ENCODE data around the gene EIF4ENIF1. TPM values are rescaled to one million over a fixed set of nuclear protein-coding genes. Genes with fewer than 3 reads are reported as not detected.
"Not testable (repeated sequence)": the region's sequence is repeated elsewhere in the genome, so short reads cannot be mapped to it uniquely, and the experiment has no call there.

EIF4ENIF1 gene
- total RNA-seq, 4 donors from 2014 or later, result 10.1 to 19.6 (median 15.1) TPM

- no peaks in the 10 kb centered on the region for H3K27me3 ChIP-seq
- no peaks in the 10 kb centered on the region for H3K36me3 ChIP-seq
- peak overlapping the region; percentile 65 to 77 (median 67) for H3K27ac ChIP-seq
- in situ Hi-C loops (cut with MboI; ENCODE audit: low sequenced_read_pairs in 4 of 4), result no loop called here
- ATAC-seq (no peak), DNase-seq (no peak)
- peaks cover 18 to 27% of the 10 kb centered on the region in 2 donors for H3K4me1 ChIP-seq
- TF ChIP-seq POLR2A (IDR thresholded peaks at IDR 0.05) (no peak), CTCF (IDR thresholded peaks at IDR 0.05 in 4 of 5, conservative IDR thresholded peaks at IDR 0.05 in 1 of 5) (no peak)
- intact Hi-C loops (cut with DNase I; ENCODE audit: low total_unique reads), result loop anchor here (5.0 kb wide), 1 partner anchor 203 kb away; the partner anchor contains the start of gene PIK3IP1
- no peaks in the 10 kb centered on the region for H3K9me3 ChIP-seq
- peak overlapping the region; percentile 70 to 96 (median 82) for H3K4me3 ChIP-seq
These were observed 5.7 kb upstream of the EIF4ENIF1 start for GRCh38 chr22:31495343-31495742.

- in situ Hi-C loops (cut with MboI; ENCODE audit: low sequenced_read_pairs in 4 of 4); ATAC-seq; H3K9me3 ChIP-seq; H3K36me3 ChIP-seq; H3K4me3 ChIP-seq; DNase-seq; H3K27me3 ChIP-seq: not testable (repeated sequence)
- intact Hi-C loops (cut with DNase I; ENCODE audit: low total_unique reads), result loop anchor here (5.0 kb wide), 3 partner anchors 139 to 259 kb away; partner anchors contain the start of genes DEPDC5, PATZ1 and PRR14L
- Histone ChIP-seq H3K27ac (peak overlapping the region; percentile 62 to 95 (median 71)), H3K4me1 (peaks cover 24 to 32% of the 10 kb centered on the region in 2 donors)
These were observed 3.7 kb upstream of the EIF4ENIF1 start for GRCh38 chr22:31493355-31493754.

GRCh38 chr22:31492151-31492550 is 2.5 kb upstream of the EIF4ENIF1 start:
- no peak for ATAC-seq
- in situ Hi-C loops (cut with MboI; ENCODE audit: low sequenced_read_pairs in 4 of 4), result no loop called here

GRCh38 chr22:31491218-31491962 is 1.7 kb upstream of the EIF4ENIF1 start:
- peak overlapping the region; percentile 86 to 99 (median 94) for H3K27ac ChIP-seq
- DNase-seq (no peak), ATAC-seq (no peak)
- H3K4me3 ChIP-seq, result peak overlapping the region in 3 of 4 donors; percentile 61 to 80 (median 67)
- in situ Hi-C loops (cut with MboI; ENCODE audit: low sequenced_read_pairs in 4 of 4), result no loop called here
- H3K36me3 ChIP-seq, result peaks cover 0 to 20% of the 10 kb centered on the region in 2 donors
- intact Hi-C loops (cut with DNase I; ENCODE audit: low total_unique reads), result loop anchor here (5.0 kb wide), 3 partner anchors 141 to 261 kb away; partner anchors contain the start of genes DEPDC5, PATZ1 and PRR14L
- peaks cover 28 to 39% of the 10 kb centered on the region in 2 donors for H3K4me1 ChIP-seq
- TF ChIP-seq CTCF (IDR thresholded peaks at IDR 0.05 in 4 of 5, conservative IDR thresholded peaks at IDR 0.05 in 1 of 5) (no peak), POLR2A (IDR thresholded peaks at IDR 0.05) (no peak)
- H3K9me3 ChIP-seq, result no peaks in the 10 kb centered on the region
- no peaks in the 10 kb centered on the region for H3K27me3 ChIP-seq

More at GRCh38 chr22:31492151-31492550, 2.5 kb upstream of the EIF4ENIF1 start:
- Histone ChIP-seq H3K9me3 (no peaks in the 10 kb centered on the region), H3K27ac (peak overlapping the region; percentile 86 to 99 (median 94)), H3K4me1 (peaks cover 32 to 39% of the 10 kb centered on the region in 2 donors), H3K27me3 (no peaks in the 10 kb centered on the region), H3K4me3 (no peak overlapping the region), H3K36me3 (peaks cover 0 to 13% of the 10 kb centered on the region in 2 donors)
- no peak for TF ChIP-seq POLR2A (IDR thresholded peaks at IDR 0.05)
- TF ChIP-seq CTCF (IDR thresholded peaks at IDR 0.05 in 4 of 5, conservative IDR thresholded peaks at IDR 0.05 in 1 of 5), result no peak
- DNase-seq, result no peak
- intact Hi-C loops (cut with DNase I; ENCODE audit: low total_unique reads), result loop anchor here (5.0 kb wide), 3 partner anchors 140 to 260 kb away; partner anchors contain the start of genes DEPDC5, PATZ1 and PRR14L

- in situ Hi-C loops (cut with MboI; ENCODE audit: low sequenced_read_pairs in 4 of 4) (no loop called here), intact Hi-C loops (cut with DNase I; ENCODE audit: low total_unique reads) (loop anchor here (5.0 kb wide), 3 partner anchors 142 to 262 kb away; partner anchors contain the start of genes DEPDC5, PATZ1 and PRR14L)
- Histone ChIP-seq H3K36me3 (peaks cover 0 to 26% of the 10 kb centered on the region in 2 donors), H3K9me3 (no peaks in the 10 kb centered on the region), H3K27me3 (no peaks in the 10 kb centered on the region), H3K4me1 (peaks cover 25 to 35% of the 10 kb centered on the region in 2 donors), H3K27ac (peak overlapping the region; percentile 86 to 99 (median 94)), H3K4me3 (peak overlapping the region; percentile 61 to 80 (median 72))
- peak; percentile 40 to 42 for DNase-seq
- TF ChIP-seq CTCF (IDR thresholded peaks at IDR 0.05 in 4 of 5, conservative IDR thresholded peaks at IDR 0.05 in 1 of 5) (no peak), POLR2A (IDR thresholded peaks at IDR 0.05) (no peak)
- ATAC-seq, result peak; percentile 25 to 42
These were observed 869 bp upstream of the EIF4ENIF1 start for GRCh38 chr22:31490496-31490925.

All from gastrocnemius medialis (tissue), 4 donors.